ENCODE data around the gene DNA2.

The DNA2 gene

DNA sequence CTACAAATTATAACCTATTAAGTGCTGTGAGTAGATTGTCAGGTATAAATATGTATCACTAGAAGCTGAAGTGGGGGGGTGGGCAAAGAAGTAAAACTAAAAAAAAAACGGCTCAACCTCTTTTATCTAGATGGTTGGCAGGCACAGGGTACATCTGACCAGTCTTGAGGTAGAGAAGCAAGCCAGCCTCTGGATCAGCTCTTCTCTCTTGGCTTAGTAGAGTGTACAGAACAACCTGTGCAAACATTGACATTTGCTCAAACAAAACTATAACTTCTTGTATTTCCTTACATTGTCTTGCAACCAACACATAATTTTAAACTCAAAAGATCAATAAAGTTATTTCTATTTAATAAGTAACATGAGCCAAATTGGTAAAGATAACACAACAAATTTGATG is 25.6 kb downstream of the DNA2 start:
- no peak for DNase-seq

GRCh38 chr10:68442971-68443370 is 28.8 kb downstream of the DNA2 start:
- DNase-seq = no peak

- DNase-seq = no peak
Measured at GRCh38 chr10:68440898-68441297, 30.9 kb downstream of the DNA2 start.

GRCh38 chr10:68435803-68436202 is 36.0 kb downstream of the DNA2 start:
- no peak for DNase-seq

DNA sequence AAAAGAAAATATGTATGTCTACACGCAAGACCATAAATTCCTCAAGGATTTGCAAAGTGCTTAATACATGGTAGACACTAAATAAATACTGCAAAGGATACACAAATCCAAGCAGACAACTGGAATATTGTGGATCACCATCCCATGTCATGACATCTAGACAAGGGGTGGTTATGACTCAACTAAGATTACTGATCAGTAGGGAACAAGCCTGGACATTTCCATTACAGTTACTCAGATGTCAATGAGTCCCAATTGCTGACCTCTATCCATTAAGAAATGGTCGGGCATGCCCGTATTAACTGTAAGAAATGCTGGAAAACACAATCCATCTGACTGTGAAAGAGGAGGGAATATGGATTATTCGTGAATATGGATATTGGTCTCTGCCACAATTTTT is 37.1 kb downstream of the DNA2 start:
- DNase-seq = no peak

GRCh38 chr10:68428396-68429104 is 43.2 kb downstream of the DNA2 start:
- no peak for DNase-seq

GRCh38 chr10:68424454-68425014 is 47.2 kb downstream of the DNA2 start:
- DNase-seq = no peak

GRCh38 chr10:68423522-68423921 is 48.3 kb downstream of the DNA2 start:
- DNase-seq = no peak

- no peak for DNase-seq
Measured at GRCh38 chr10:68419376-68419775, 52.4 kb downstream of the DNA2 start.

DNA sequence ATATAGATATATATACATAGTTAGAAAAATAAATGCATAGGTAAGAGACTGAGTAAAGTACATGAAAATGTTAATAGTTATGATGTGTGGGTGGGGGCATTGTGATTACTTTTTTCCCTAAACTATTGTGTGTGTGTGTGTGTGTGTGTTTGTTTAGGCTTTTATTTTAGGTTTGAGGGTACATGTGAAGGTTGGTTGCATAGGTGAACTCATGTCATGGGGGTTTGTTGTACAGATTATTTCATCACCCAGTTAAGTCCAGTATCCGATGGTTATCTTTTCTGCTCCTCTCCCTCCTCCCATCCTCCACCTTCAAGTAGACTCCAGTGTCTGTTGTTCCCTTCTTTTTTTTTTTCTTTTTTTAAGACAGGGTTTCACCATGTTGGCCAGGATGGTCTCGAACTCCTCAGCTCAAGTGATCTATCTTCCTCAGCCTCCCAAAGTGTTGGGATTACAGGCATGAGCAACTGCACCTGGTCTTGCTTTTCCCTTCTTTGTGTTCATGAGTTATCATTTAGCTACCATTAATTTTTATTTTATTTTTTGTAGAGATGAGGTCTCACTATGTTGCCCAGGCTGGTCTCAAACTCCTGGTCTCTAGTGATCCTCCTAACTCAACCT is 62.8 kb downstream of the DNA2 start:
- no peak for DNase-seq

- no peak for DNase-seq
Measured at GRCh38 chr10:68406815-68407548, 64.8 kb downstream of the DNA2 start, which contains the start of gene RUFY2. RUFY2 (minus strand) TSS chr10:68407277; CDS start chr10:68407189, 88 bp downstream.

- no peak for DNase-seq
Measured at GRCh38 chr10:68406111-68406814, 65.5 kb downstream of the DNA2 start.

GRCh38 chr10:68403701-68404100 is 68.1 kb downstream of the DNA2 start:
- DNase-seq = no peak

- DNase-seq = no peak
Measured at GRCh38 chr10:68402276-68402675, 69.5 kb downstream of the DNA2 start.

DNA sequence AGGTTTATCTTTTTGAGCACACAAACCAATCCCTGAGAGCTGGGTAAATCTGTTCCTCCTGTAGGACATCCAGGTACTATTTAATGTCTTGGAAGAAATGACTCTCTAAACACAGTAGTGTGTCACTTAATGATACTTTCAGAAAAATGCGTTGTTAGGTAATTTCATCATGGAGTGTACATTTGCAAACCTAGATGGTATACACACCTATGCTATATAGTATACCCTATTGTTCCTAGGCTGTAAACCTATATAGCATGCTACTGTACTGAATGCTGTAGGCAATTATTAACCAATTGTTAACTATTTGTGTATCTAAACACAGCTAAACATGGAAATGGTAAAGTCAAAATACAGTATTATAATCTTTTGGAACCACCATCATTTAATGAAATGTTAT is 74.8 kb downstream of the DNA2 start:
- DNase-seq = no peak

DNA sequence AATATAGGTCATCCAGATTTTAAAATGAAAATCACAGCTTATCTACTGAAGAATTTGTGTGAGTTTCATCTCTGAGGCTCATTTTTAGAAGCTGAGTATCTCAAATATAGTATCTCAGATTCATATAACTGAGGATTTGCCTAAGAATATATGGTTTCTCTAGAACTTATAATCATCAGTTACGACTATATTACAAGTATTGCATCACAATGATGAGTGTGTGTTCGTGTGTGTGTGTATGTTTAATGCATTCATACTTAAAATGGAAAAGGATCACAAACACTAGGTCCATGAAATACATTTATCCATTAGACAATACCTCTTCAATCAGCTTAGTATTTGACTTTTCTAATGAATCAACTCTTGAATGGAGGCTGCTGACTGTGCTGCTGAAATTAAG is 86.0 kb downstream of the DNA2 start:
- no peak for DNase-seq

GRCh38 chr10:68371604-68372003 is 100.2 kb downstream of the DNA2 start:
- no peak for DNase-seq

DNA sequence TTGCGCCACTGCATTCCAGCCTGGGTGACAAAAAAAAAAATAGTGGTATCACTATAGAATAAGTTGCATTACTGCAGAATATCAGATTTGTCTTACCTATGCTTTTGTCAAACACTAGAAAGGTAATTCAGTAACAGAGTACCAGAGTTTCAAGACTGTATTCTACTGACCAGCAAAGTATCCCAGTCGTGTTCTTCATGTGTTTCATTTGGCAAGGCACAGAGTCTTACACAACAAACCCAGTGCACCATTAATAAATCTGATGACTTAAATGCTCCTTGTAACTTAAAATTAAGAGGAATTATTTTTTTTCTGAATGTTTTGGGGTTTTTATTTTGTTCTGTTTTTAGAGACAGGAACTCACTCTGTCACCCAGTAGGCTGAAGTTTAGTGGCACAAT is 104.7 kb downstream of the DNA2 start:
- no peak for DNase-seq

GRCh38 chr10:68366600-68366999 is 105.2 kb downstream of the DNA2 start:
- no peak for DNase-seq

DNA sequence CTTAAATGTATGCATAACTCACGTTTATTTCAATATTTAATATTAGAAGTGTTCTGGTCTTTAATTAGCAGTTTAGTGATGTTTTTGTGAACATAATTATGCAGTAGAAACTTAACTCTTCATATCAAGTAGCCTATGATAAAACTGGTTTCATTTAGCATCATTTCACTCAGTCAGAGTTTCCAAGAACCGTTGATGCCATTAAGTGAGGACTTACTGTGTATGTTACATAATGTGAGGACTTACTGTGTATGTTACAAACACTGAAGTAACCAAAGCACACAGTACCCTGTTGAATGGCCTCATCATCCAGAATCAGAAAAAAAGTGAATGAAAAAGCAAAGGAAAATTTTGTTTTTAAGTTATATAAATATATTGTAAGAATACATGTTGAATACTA is 106.2 kb downstream of the DNA2 start:
- DNase-seq = no peak

DNA sequence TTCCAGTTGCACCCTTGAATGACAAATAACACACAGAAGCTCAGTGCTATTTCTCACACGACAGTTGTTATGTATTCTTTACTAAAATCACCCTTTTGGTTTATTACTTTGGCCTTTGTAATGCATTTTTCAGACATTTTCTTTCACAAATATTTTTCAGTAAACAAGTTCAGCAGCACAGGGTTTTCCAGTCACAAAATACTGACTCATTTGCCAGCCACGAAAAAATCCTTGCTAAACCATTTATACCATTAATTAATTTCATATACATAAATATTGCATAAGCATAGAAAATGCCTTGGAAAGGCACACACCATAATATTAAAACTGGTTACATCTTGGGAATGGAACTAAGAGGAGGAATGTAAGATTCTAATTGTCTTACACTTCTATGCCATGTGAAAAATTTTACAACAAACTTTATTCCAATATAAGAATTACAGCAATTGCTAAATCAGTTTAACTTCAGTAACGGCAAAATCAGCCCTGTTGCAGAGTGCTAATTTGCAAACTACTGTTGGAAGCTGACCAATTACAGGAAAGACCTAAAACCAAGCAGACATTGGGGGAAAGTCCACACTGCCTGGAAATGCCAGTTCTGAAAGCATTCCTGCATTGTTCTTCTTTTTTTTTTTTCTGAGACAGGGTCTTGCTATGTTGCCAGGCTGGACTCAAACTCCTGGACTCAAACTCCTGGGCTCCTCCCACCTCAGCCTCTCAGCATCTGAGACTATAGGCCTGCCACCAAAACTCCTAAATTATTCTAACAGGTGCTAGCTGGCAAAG is 107.5 kb downstream of the DNA2 start:
- DNase-seq = no peak

Data from NCI-H1417 treated with DMSO at 0.1 percent for 48 hours (cell line).